HG02763 (cell line): Measurements from ENCODE around the gene NFYB.
"Not testable (repeated sequence)": the region's sequence is repeated elsewhere in the genome, so short reads cannot be mapped to it uniquely, and the experiment has no call there.

Experiments used
- ATAC-seq: cut with Tn5 transposase; IDR thresholded peaks from one replicate; pipeline ENCODE4 v1.9.1; 2021; ENCODE audit warnings: mild to moderate bottlenecking, moderate library complexity; ENCODE audit not compliant: unreplicated experiment

NFYB gene

GRCh38 chr12:104122298-104122697 lies 15.7 kb downstream of the NFYB start:
- no peak for ATAC-seq

- no peak for ATAC-seq
Measured at GRCh38 chr12:104121001-104121400, 17.0 kb downstream of the NFYB start.

- no peak for ATAC-seq
Measured at GRCh38 chr12:104115587-104115975, 22.4 kb downstream of the NFYB start.

GRCh38 chr12:104114834-104115586 lies 23.0 kb downstream of the NFYB start:
- not testable (repeated sequence) for ATAC-seq

DNA sequence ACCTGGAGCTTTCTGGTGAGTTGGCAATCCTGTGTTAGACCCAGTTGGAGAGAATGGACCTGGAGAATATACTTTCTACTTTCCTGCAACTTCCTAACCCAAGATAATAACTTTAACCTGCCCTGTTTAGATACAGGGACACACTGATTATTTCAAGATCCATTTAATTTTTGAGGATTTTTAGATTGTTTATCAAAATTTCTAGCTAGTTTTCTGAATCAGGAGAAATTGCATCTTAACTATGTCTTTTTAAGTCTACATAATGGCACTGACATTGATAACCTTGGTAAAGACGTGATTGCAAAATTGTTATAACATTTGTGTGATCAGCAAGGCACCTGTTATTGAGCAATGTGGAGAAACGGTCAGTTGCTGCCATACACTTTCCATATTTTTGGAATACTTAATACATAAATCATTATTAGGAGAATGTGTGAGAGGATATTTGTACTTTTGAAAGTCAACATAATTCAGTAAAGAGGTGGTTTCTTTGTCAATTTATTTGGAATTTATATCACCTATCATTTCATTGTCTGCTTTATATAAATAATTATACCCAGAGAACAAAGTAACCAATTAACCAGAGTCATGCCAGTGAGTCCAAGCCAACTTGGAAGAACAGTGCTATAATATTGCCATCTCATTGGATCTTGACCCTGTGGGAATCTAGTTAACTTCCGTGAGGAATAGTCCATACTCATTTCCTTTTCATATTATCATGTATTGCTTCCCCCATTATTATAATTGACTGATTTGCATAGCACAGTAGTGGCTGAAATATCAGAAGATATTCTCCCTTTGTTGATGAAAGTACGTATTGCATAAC lies 28.4 kb downstream of the NFYB start:
- no peak for ATAC-seq

GRCh38 chr12:104108755-104109445 lies 29.1 kb downstream of the NFYB start:
- no peak for ATAC-seq

GRCh38 chr12:104106965-104107364 lies 31.0 kb downstream of the NFYB start:
- no peak for ATAC-seq

DNA sequence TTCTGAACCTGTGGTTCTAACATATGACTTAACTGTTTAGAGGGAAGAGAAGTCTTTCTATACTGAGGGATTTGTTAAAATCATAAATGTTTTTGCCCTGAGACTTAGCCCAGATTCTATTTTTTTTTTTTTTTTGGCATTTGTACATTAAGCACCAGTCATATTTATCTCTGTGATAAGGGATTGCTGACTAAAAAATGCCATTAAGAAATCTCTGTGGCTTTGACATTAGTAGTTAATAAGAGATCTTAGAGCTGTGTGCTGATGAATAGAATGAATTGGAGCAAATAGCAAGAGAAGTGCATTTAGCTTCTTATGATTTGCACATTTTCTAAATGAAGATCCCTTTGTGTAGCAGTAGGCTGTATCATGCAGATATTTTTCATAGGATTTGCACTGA lies 32.5 kb downstream of the NFYB start:
- ATAC-seq, result no peak

GRCh38 chr12:104097954-104098353 lies 40.1 kb downstream of the NFYB start:
- ATAC-seq, result no peak

DNA sequence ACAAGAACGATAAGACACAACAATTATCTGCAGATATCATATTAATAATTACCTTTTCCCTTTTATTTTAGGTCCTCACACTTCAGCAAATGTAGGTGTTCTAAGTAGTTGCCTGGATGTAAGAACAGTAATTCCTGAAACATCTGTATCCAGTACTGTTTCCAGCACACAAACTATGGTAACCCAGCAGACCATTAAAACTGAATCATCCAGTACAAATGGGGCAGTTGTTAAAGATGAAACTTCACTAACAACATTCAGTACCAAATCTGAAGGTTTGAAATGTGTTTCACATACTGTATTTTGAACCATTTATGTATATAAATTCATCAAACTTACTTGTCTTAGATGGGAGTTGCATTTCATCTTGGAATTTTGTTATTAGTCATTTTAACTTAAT lies 42.7 kb downstream of the NFYB start:
- ATAC-seq, result no peak

DNA sequence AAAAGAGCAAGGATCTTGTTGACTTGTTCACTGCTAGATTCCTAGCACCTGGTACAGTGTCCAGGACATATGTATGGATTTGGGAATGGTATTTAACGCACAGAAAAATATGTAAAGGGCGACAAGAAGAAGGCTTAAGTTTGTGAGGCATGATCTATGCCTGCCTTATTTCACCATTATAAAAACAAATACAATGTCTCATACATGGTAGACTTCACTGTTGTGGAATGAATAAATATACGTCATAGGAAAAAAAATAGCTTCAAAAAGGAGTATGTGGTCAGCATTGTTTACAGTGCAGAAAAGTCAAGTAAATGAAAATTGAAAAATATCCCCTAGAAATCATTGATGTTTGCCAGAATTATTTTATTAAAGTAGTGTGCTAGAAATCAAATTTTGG lies 43.7 kb downstream of the NFYB start:
- no peak for ATAC-seq

- no peak for ATAC-seq
Measured at GRCh38 chr12:104091136-104091535, 46.9 kb downstream of the NFYB start.

DNA sequence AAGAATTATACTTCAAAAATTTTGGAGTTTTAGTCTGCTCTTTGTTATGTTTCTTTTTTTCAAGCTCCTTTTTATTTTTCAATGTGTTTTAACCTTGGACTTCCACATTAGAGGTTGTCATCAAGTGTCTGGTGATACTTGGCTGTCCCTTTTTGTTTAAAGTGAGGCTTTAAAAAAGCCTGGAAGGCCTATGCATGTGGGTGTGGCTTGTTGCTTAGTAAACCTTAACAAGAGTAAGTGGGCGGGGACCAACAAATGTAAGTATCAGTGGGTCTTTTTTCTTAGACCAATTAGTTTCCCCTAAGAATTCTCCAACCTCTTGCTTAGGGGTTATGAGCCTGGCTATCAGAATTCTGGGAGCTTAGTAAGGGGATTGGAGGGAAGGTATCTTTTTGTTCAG lies 47.3 kb downstream of the NFYB start:
- ATAC-seq, result no peak

GRCh38 chr12:104083769-104084475 lies 54.1 kb downstream of the NFYB start:
- no peak for ATAC-seq

GRCh38 chr12:104080764-104081163 lies 57.2 kb downstream of the NFYB start:
- ATAC-seq, result no peak

- ATAC-seq, result no peak
Measured at GRCh38 chr12:104079024-104079423, 59.0 kb downstream of the NFYB start.

DNA sequence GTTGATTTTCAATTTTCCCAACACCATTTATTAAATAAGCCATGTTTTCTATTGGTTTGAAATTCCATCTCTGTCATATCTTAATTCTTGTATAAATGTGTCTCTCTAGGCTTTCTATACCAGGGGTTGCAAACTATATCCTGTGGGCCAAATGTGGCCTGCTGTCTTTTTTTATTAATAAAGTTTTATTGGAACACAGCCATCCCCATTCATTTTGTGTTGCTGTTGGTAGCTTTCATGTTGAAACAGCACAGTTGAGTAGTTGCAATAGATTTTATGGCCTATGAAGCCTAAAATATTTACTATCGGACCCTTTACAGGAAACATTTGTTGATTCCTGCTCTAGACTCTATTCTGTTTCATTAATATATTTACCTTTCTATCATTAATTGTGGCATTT lies 64.3 kb downstream of the NFYB start:
- ATAC-seq, result no peak

DNA sequence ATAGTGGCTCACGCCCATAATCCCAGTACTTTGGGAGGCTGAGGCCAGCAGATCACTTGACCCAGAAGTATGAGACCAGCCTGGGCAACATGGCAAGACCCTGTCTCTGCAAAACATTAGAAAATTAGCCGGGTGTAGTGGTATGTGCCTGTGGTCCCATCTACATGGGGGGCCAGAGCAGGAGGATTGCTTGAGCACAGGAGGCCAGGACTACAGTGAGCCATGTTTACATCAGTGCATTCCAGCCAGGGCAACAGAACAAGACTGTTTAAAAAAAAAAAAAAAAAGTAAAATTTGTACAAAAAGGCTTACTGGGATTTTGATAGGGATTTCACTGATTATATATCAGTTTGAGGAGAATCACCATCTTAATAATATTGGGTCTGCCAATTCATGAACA lies 65.9 kb downstream of the NFYB start:
- ATAC-seq, result no peak
